SIG-M5 treated with dmso at 0.1 percent for 504 hours (cell line): ENCODE measurements around the gene KIAA0930.

Experiments used
- DNase-seq: peaks from one replicate; lab custom pipeline; 2025; ENCODE audit not compliant: unreplicated experiment; lab: John Stamatoyannopoulos, UW

KIAA0930 gene

DNA sequence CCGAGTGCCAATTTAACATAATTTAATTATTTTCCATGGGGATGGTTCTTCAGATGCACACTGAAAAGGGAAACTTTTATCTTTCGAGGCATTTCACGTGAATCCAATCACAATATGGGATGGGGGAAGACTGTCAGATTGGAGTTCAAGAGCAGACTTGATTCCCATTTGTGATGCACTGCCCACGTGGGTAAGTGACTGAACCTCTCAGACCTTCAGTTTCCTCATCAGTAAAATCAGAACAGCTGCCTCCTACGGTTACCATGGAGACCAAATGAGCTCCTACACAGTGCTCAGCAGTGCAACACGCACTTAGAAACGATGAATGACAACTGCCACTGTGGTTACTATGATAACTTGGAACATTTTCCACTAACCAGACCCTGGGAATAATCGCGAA, 21.7 kb downstream of the KIAA0930 start:
- DNase-seq: no peak

DNA sequence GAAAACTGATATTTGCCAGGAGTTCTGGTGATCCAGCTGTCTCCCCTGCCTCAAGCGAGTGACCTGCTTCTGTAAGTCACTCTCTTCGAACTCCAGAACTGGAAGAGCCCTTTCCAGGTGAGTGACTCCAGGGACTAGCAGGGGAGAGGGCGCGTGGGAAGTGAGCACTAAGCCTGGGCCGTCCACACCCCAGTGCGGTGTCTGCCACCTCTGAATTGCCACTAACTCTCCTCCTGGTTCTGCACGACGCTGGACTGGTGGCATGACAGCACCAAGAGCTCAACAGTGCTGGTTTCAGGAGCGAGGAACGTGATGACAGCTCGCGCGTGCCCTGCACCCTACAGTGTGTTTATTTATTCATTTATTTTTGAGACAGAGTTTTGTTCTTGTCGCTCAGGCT, 22.9 kb downstream of the KIAA0930 start:
- DNase-seq: no peak

DNA sequence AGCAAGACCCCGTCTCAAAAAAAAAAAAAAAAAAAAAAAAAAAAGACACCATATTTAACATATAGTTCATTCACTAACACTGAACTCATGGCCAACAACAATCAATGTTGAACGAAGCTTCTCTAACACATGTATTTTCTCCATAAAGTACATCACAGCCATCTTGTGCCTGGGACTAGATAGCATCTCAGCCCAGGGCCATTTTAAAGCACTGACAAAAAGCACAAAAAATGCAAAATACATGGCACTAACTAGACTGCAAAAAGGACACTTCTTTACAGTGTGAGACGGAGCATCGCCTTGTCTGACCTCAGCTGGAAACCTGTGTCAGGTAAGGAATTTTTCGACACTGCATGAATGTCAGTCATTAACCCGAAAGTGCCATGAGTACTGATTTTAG, 23.3 kb downstream of the KIAA0930 start:
- DNase-seq: no peak

DNA sequence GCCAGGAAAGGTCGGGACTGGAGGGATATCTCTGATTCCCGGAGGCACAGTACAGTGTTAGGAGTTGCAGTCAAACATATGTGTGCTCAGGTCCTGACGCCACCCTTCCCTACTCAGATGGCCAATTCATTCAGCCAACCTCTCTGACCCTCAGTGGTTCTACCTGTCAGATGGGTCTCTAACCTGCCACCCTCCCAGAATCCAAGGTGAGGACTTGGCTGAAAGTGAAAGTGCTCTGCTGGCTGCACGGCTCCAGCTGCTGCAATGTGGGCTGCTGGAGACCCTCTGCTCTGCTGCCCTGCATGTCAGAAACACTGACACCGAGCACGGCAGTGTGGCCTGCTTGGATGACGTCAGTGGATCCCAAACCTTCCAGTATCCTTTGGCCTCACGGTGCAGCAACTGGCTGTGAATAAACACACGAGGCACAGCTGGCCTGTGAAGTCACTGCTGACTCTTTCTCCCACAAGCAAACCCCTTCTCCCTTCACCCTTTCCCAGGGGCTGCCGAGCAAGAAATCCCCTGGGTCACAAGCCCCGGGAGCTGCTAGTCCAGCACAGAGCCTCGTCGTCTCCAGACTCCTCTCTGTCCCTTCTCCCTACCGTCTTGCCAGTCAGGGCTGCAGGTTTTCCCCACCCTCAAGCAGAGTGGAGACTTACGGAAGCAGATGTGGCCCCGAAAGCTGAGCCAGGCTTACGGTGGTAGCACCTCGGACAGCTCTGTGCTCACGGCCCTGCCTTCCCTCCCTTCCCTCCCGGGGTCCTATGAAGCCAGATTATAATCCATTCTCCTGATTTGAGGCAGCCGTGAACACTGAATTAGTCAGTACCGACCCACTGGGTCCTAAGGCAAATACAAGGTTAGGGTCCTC, 24.3 kb downstream of the KIAA0930 start:
- DNase-seq: no peak

DNA sequence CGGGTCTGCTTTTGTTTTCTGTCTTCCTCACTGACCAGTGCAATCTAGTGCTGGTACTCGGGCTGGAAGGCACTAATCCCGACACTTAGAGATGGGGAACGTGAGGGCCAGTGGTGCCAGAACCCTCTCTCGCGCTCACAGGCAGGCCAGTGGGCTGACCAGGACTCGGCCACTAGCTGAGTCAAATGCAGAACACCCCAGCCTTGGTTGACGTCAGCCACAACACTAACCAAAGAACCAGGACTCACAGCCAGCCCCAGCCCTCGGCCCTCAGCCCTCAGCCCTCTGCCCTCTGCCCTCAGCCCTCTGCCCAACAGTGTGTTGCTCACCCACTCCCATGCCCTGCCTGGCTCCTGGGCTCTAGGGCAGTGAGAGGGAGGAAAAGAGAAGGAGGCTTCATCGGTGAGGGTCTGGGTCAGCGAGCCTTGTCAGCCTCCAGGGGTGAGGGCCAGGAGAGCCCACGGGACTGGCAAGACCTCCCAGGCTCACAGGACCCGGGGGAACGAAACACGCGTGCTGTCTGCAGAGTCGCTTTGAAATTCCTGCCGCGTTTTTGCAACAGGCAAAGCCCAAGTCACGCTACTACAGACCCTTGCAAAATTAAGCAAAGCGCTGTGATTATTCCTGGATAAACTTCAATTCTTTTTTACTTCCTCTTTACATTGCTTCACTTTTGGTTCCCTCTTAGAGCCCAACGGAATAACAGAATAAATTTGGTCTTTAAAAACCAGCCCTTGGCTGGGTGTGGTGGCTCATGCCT, 27.5 kb downstream of the KIAA0930 start:
- DNase-seq: peak; percentile 94

DNA sequence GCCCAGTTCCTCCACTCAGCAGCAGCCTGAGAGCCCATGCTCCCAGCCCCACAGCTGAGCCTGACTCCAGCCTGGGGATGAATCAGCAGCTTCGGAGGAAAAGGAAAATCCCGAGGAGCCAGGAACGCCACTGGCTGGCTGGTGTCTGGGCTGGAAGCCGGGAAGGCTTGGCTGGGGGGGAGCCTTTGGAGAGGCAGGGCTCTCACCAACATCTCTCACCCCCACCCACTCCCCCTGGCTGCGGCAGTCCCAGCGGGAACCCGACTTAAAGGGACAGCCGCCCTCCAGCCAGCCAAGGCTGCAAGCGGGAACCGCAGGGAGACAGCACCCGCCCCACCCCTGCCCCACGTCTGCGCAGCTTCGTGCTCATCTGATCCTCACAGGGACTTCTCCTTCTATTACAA, 28.4 kb downstream of the KIAA0930 start:
- DNase-seq: no peak

DNA sequence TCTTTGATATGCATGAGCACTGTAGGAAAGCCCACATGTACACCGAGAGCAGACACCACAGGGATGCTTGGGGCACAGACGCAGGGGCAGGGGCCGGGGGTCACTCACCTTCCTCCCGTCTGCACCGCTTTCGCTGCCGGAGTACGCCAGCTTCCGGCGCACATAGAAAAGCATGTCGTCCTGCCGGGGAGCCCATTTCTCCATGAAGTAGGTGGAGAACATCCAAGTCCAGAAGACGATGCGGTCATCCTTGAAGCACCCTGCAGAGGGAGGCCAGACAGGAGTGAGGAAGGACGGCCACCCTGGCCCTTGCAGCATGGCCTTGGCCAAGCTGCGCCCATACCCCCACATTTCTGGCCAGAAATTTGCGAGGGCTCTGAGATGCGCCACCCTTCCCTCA, 28.8 kb downstream of the KIAA0930 start:
- DNase-seq: no peak

DNA sequence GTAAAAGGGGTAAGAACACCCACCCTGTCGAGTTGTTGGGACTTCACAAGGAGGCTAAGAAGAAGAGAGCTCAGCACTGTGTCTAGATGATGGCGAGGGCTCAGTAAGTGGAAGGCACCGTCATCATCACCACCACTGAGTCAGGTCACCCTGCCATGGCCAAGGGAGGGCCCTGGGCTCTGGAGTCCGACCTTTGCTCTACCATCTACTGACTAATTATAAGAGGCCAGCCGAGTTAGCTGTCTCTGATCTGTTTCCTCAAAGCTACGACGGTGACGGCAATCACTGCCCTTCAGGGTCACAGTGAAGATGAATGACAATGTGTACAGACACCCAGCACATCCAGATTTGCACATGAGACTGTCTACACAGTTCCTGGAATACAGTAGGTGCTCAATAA, 29.3 kb downstream of the KIAA0930 start:
- DNase-seq: no peak

DNA sequence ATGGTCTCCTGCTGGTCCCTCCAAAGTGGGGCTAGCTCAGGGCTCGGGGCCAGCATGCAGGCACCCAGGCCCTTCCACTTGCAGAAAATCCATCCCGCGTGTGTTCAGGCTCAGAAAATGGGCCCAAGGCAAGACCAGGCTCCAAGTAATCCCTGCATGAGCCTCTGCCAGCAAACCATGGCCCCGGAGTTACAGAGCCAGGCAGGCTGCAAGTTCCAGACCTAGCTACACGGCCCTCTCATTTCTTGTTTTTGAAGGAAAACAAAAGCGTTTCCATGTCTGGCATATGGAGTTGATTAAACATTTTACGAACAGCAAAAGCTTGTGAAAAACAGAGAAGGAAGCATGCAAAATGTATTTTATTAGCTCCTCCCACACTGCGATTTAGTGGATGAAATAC, 29.7 kb downstream of the KIAA0930 start:
- DNase-seq: no peak

DNA sequence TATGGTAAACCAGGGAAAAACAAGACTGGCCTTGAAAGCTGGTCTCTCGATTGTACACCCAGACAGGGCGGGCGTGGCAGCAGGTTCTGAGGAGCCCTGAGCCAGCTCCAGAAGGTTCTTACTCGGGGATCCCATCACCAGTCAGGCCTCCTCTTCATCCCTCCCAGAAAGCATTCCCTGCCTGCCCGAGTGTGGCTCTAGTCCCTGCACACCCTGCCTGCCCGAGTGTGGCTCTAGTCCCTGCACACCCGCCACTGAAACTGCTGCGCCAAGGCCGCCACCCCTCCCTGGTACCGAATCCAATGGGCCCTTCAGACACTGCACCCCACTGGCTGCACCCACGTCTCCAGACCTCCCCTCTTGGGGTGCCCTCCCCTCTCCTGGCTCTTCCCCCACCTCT, 30.1 kb downstream of the KIAA0930 start:
- DNase-seq: no peak

DNA sequence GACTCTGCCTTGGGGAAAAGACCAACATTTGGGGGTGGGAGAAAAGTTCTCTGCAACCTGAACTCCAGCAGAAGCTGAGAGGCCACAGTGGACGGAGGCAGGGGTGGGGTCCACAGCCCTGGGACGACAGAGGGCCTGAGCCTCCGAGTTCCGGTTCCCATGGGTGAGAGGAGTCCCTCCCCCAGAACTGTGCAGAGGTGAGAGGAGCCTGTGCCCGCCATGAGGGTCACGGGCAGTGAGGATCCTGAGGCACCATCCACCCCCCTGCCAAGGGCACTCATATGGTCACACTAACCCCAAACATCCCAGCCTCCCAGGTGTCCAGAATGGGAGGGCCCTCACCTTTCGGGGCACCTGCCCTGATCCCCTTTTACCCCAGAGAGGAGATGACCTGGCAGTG, 30.5 kb downstream of the KIAA0930 start:
- no peak for DNase-seq

DNA sequence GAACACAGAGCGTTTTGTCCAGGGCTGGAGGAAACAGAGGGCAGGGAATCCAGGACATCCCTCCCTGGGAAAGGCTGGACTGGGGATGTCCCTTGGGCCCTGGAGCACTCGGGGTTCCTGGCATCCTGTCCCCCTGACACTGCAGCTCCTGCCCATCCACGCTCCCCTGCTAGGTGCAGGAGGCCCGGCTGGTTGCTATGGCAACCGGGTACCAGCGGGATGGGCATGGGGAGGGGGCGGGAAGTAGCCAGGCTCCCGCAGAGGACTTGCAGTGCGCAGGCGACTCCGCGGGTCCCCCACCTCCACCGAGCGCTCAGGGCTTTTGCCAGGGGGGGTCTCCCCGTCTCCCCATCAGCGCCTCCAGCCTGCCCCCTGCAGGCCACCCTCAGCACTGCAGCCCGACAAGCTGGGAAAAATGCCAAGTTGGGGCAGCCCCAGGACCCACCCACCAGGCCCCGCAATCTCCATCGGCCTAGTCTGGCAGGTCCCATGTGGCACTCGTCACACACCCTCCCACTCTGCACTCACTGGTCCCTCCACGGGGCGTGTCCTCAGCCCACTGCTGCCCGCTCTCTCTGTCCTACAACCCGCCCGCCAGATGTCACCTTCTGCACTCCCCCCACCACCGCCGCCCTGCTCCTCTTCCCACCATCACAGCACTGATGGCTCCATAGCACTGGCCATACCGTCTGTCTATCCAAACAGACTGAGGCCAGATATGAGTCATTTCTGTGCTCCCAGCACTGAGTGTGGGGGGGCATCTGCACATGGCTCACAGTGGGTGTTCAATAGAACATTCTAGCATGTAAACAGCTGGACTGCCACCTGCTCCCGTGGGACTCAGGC, 31.5 kb downstream of the KIAA0930 start:
- no peak for DNase-seq

DNA sequence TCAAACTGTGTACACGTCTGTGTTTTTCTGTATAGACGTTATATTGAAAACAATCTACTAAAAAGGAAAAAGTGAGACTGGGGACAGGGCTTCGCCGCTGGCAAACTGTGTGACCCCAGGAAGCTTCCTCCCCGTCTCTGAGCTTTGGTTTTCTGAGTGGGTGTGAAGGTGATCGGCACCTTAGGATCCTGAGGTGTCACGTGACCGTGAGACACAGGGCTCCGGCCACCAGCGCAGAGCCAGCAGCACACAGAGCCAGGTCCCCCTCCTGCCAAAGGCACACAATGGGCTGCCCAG, 32.0 kb downstream of the KIAA0930 start:
- no peak for DNase-seq

DNA sequence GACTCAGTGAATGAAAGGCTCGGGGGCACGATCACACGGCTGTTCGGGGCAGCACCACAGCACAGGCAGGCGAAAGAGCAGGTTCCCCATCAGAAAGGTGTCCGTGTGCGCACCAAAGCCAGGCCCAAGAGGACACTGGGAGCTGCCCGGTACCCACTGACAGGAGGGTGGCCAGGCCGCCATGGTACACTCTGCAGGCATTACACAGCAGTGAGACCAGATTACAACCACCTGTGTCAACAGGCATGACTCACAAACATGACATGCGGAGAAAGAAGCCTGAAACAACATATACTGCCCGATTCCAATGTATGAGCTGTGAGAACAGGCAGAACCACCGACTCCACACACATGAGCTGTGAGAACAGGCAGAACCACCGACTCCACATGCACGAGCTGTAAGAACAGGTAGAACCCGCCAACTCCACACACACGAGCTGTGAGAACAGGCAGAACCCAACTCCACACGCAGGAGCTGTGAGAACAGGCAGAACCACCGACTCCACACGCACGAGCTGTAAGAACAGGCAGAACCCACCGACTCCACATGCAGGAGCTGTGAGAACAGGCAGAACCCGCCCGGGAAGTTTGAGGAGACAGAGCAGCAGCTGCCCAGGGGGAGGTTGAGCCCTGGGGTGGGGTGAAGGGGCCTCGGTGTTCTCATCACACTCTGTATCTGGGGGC, 32.6 kb downstream of the KIAA0930 start:
- DNase-seq: no peak

DNA sequence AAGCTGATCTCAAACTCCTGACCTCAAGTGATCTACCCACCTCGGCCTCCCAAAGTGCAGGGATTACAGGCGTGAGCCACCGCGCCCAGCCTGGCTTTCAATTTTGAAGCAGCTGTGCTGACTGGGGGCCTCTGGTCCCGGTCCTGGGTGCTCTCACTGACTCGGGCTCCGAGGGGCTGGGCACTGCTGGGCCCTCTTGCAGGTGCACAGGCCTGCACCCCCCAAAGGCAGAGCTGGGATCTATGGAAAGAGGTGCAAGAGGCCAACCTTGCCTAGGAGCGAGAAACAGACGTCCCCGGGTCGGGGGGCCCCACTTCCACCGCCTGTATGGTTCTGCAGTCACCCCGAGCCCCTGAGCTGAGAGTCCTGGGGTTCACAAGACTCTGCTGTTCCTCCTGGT, 33.2 kb downstream of the KIAA0930 start:
- DNase-seq: no peak

DNA sequence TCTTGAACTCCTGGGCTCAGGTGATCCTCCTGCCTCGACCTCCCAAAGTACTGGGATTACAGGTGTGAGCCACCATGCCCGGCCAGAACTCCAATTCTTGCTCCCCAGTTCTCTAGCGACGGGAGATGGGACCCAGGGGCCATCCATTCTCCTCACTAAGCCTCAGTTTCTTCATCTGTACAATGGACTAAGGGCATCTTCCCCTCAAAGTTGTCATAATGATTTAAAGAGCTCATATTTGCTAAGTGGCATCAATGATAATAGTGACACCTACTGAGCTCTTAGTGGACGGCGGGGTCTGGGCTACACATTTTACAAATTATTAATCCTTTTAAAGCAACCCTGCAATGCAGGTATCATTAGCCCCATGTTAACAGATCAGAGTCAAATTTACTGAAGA, 34.5 kb downstream of the KIAA0930 start:
- DNase-seq: no peak

DNA sequence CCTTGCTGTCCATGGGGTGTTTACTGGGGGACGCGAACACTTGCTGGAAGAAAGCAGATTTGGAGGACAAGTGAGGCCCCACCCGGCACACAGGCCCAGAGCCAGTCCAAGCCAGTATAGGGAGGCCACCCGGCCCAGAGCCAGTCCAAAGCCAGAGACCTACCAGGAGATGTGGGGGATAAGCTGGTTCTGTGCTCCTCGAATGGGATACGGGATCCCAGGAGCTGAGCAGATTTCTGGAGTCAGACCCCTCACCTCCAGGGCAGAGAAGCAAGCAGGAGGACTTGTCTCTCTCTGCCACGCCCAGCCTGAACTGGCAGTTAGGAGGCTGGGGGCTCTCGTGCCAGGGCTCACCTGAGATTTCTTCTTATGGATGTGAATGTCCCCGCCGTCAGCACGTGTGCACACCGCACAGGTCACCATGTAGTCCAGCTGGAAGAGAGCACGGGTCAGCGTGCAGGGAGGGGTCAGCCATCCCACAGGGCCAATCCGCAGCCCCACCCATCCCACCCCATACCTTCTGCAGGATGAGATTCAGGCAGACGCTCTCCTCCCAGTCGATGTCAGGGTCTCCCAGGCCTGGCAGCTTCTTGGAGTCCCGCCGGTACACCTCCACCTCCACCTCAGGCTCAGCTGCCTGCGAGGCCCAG, 35.3 kb downstream of the KIAA0930 start:
- DNase-seq: no peak

DNA sequence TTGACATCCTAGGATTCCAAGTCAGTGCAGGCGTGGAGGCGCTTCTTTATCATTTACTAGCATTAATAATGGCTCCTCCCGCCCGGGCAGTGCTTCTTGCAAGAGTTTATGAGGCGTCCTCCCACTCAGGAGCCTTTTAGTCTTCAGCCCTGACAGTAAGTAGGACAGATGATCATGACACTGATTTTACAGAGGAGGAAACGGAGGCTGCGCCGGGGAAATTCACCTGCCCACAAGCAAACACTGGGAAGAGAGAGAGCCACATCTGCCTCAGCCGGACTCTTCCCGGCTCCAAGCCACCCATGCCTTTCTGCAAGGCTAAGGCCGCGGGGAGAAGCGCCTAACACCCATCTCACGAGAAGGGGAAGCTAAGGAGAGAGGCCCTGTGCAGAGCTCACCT, 35.9 kb downstream of the KIAA0930 start:
- no peak for DNase-seq

DNA sequence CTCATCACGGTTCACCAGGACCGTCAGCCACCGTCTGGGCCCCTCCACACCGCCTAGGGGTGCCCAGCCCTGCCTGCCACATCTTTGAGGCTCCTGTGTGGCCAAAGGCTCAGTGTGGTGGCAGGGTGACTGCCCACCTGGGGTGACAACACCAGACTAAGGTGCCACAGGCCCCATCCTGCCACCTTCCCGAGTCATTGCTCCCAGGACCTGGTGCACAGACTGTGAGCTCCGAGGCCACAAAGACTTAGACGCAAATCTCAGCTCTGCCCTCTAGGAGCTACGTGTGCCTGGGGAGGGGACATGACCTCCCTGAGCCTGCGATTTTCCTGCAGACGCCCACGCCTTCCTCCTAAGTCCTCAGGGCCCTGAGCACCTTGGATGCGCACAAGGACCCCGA, 36.5 kb downstream of the KIAA0930 start:
- DNase-seq: no peak

DNA sequence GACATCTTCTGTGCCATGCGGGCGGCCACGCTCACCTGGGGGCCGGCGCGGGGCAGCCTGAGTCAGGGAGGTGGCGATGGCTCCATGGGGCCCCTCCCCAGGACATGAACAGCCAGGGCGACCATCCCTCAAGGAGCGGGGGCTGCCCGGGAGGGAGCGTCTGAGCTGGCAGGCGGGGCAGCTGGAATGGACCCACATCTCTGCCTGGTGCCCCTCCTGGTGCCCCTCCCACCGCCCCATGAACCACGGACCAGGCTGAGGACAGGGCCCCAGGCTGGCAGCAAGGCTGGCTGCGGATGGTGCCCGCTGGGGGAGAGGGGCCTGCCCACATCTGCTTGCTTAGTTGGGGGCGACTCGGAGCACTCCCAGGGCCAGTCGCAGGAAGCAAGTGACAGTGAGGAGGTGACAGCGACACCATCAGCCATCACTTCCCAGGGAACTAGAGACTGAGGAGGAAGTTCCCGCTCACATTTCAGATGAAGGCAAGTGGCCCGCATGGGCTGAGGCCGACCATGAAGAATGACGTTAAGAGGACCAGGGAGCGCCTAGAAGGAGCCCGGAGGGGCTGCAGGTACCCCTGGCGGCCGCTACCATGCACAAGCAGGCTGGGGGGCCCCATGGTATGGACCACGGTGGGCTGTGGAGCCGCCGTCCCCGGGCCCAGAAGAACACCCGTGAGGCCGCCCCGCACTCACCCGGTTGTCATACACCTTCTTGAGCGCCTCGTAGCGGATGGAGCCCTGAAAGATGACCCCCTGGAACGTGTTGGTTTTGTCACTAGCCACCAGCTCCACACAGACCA, 37.3 kb downstream of the KIAA0930 start:
- DNase-seq: no peak
